Large intestine (tissue), 3 donors: ENCODE results near the gene MSLN. TPM values are rescaled to one million over a fixed set of nuclear protein-coding genes. Genes with fewer than 3 reads are reported as not detected.

ENCODE experiments used
- DNase-seq, 2 donors: peaks; one replicate each; pipeline versions ENCODE4 v3.0.0 to v3.0.0-alpha.2; 2013
- H3K27ac ChIP-seq: one replicate; pipeline ENCODE4 v1.5.1; 2013; ENCODE audit warnings: low read length
- H3K27me3 ChIP-seq: 2 replicates; pipeline ENCODE4 v1.6.1; 2013; ENCODE audit warnings: low read length; ENCODE audit not compliant: control insufficient read depth, insufficient read depth
- H3K36me3 ChIP-seq: 2 replicates; pipeline ENCODE4 v1.6.1; 2013; ENCODE audit warnings: low read length; ENCODE audit not compliant: control insufficient read depth, insufficient read depth
- H3K4me1 ChIP-seq: one replicate; pipeline ENCODE4 v1.6.1; 2013; ENCODE audit warnings: low read length; ENCODE audit not compliant: control insufficient read depth, insufficient read depth
- H3K4me3 ChIP-seq: one replicate; pipeline ENCODE4 v1.5.1; 2013; ENCODE audit warnings: low read length
- H3K9me3 ChIP-seq: one replicate; pipeline ENCODE4 v1.6.1; 2013; ENCODE audit warnings: mild to moderate bottlenecking, low read depth, low read length, moderate library complexity; ENCODE audit not compliant: control insufficient read depth
- WGBS: methylation state at CpG from one replicate; pipeline ENCODE4 v1.1.5; 2013; ENCODE audit warnings: low lambda C conversion rate; ENCODE audit not compliant: insufficient coverage; 5-methylcytosine and 5-hydroxymethylcytosine counted together
- polyA plus RNA-seq: library from polyadenylated mRNA; unstranded; fragments of 120-200 nt; gene quantifications from one replicate; pipeline ENCODE4 v1.2.1, GENCODE V29; 2013

Gene MSLN
- polyA plus RNA-seq, 1 donor, result 62.0 TPM

- peaks cover 15% of the 10 kb centered on the region for H3K36me3 ChIP-seq
- no peak overlapping the region for H3K27ac ChIP-seq
- H3K4me3 ChIP-seq, result no peak overlapping the region
- peaks cover under 1% of the 10 kb centered on the region for H3K4me1 ChIP-seq
- peaks cover 8% of the 10 kb centered on the region for H3K9me3 ChIP-seq
- no CpG with 5 or more reads among the region's 40 CpGs for WGBS
- no peak for DNase-seq
- peaks cover 6% of the 10 kb centered on the region for H3K27me3 ChIP-seq
Observed at GRCh38 chr16:794091-794822, 33.7 kb downstream of the MSLN start.

- Histone ChIP-seq H3K36me3 (peaks cover 14% of the 10 kb centered on the region), H3K4me1 (no peaks in the 10 kb centered on the region), H3K27me3 (peaks cover 13% of the 10 kb centered on the region), H3K27ac (no peak overlapping the region), H3K9me3 (peaks cover 8% of the 10 kb centered on the region), H3K4me3 (no peak overlapping the region)
- DNase-seq, result no peak
- no CpG with 5 or more reads among the region's 31 CpGs for WGBS
Observed at GRCh38 chr16:794853-795466, 34.4 kb downstream of the MSLN start.

- H3K4me3 ChIP-seq, result no peak overlapping the region
- H3K27me3 ChIP-seq, result peaks cover 20% of the 10 kb centered on the region
- DNase-seq, result no peak
- no peaks in the 10 kb centered on the region for H3K4me1 ChIP-seq
- H3K27ac ChIP-seq, result no peak overlapping the region
- no CpG with 5 or more reads among the region's 33 CpGs for WGBS
- H3K9me3 ChIP-seq, result peaks cover 8% of the 10 kb centered on the region
- H3K36me3 ChIP-seq, result peaks cover 12% of the 10 kb centered on the region
Observed at GRCh38 chr16:795580-796229, 35.2 kb downstream of the MSLN start.

- Histone ChIP-seq H3K27ac (no peak overlapping the region), H3K4me3 (no peak overlapping the region), H3K9me3 (peaks cover 8% of the 10 kb centered on the region), H3K27me3 (peaks cover 28% of the 10 kb centered on the region), H3K36me3 (peaks cover 5% of the 10 kb centered on the region), H3K4me1 (no peaks in the 10 kb centered on the region)
- no CpG with 5 or more reads among the region's 38 CpGs for WGBS
- DNase-seq, result no peak
Observed at GRCh38 chr16:796296-797119, 36.0 kb downstream of the MSLN start.

GRCh38 chr16:797120-797420, 36.5 kb downstream of the MSLN start:
- peaks cover 6% of the 10 kb centered on the region for H3K9me3 ChIP-seq
- no peak overlapping the region for H3K27ac ChIP-seq
- H3K36me3 ChIP-seq, result peaks cover 3% of the 10 kb centered on the region
- H3K4me1 ChIP-seq, result no peaks in the 10 kb centered on the region
- no peak overlapping the region for H3K4me3 ChIP-seq
- DNase-seq, result no peak
- WGBS, result no CpG with 5 or more reads among the region's 2 CpGs
- H3K27me3 ChIP-seq, result peaks cover 34% of the 10 kb centered on the region

GRCh38 chr16:797686-798085, 37.2 kb downstream of the MSLN start:
- H3K27me3 ChIP-seq, result peaks cover 40% of the 10 kb centered on the region

GRCh38 chr16:798666-799065, 38.1 kb downstream of the MSLN start:
- H3K36me3 ChIP-seq, result no peaks in the 10 kb centered on the region
- no peak overlapping the region for H3K27ac ChIP-seq
- H3K4me1 ChIP-seq, result no peaks in the 10 kb centered on the region
- peaks cover 50% of the 10 kb centered on the region for H3K27me3 ChIP-seq
- no peak for DNase-seq
- H3K9me3 ChIP-seq, result peaks cover 3% of the 10 kb centered on the region
- H3K4me3 ChIP-seq, result no peak overlapping the region
- no CpG with 5 or more reads among the region's 19 CpGs for WGBS

More at GRCh38 chr16:797686-798085, 37.2 kb downstream of the MSLN start:
- H3K4me1 ChIP-seq, result no peaks in the 10 kb centered on the region
- WGBS, result no CpG with 5 or more reads among the region's 22 CpGs
- no peak for DNase-seq
- H3K27ac ChIP-seq, result no peak overlapping the region
- peaks cover 3% of the 10 kb centered on the region for H3K9me3 ChIP-seq
- no peak overlapping the region for H3K4me3 ChIP-seq
- H3K36me3 ChIP-seq, result peaks cover 3% of the 10 kb centered on the region

GRCh38 chr16:799111-799947, 38.8 kb downstream of the MSLN start:
- WGBS, result no CpG with 5 or more reads among the region's 22 CpGs
- Histone ChIP-seq H3K27ac (no peak overlapping the region), H3K27me3 (peaks cover 55% of the 10 kb centered on the region), H3K9me3 (peaks cover 3% of the 10 kb centered on the region), H3K4me3 (no peak overlapping the region), H3K36me3 (no peaks in the 10 kb centered on the region), H3K4me1 (no peaks in the 10 kb centered on the region)
- DNase-seq, result no peak

- peaks cover 3% of the 10 kb centered on the region for H3K9me3 ChIP-seq
- DNase-seq, result no peak
- no peaks in the 10 kb centered on the region for H3K36me3 ChIP-seq
- no peaks in the 10 kb centered on the region for H3K4me1 ChIP-seq
- no peak within 1 kb of the TSS for H3K4me3 ChIP-seq
- WGBS, result no CpG with 5 or more reads among the region's 57 CpGs
- peaks cover 61% of the 10 kb centered on the region for H3K27me3 ChIP-seq
- H3K27ac ChIP-seq, result no peak within 1 kb of the TSS
Observed at GRCh38 chr16:799948-800833, 39.7 kb downstream of the MSLN start, which contains the start of gene GNG13. Gene GNG13 (minus strand): TSS chr16:800734. CDS start chr16:799077, 1,657 bp downstream.
